Ecto neural progenitor cell (in vitro differentiated cells): ENCODE results near the gene CEACAM16.

Experiments used
- DNase-seq: peaks from one replicate; pipeline ENCODE4 v3.0.0-alpha.2; 2018; ENCODE audit warnings: low spot score

The CEACAM16 gene

DNA sequence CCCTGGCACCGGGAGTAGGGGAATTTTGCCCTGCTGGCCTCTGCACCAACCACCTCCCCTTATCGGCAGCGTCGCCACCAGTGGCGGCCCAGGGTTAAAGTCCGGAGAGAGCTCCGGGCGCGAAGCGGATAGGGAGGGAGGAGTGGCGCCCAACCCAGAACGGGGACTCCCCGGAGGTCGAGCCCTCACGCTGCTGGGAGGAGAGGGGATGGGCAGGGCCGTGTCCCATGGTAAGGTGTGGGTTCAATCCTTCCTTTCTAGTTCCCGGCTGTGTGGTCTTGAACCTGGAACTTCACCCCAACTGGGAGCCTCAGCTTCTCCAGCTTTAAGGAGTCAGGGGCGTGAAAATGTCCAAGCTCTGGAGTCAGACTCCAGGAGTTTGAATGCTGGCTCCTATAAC lies 26.3 kb downstream of the CEACAM16 start:
- no peak for DNase-seq

GRCh38 chr19:44725684-44726083 lies 26.7 kb downstream of the CEACAM16 start:
- DNase-seq = no peak

DNA sequence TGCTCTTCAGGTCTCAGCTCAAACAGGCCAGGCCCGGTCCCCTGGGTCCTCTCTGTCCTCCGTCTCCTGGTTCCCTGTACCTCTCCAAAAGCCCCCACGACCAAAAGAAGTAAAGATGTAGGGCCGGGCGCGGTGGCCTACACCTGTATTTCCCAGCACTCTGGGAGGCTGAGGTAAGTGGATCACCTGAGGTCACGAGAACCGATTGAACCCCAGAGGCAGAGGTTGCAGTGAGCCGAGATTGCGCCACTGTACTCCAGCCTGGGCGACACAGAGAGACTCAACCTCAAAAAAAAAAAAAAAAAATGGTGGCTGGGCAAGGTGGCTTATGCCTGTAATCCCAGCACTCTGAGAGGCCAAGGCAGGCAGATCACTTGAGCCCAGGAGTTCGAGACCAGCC lies 27.5 kb downstream of the CEACAM16 start:
- no peak for DNase-seq

- no peak for DNase-seq
Measured at GRCh38 chr19:44728178-44728577, 29.2 kb downstream of the CEACAM16 start.

DNA sequence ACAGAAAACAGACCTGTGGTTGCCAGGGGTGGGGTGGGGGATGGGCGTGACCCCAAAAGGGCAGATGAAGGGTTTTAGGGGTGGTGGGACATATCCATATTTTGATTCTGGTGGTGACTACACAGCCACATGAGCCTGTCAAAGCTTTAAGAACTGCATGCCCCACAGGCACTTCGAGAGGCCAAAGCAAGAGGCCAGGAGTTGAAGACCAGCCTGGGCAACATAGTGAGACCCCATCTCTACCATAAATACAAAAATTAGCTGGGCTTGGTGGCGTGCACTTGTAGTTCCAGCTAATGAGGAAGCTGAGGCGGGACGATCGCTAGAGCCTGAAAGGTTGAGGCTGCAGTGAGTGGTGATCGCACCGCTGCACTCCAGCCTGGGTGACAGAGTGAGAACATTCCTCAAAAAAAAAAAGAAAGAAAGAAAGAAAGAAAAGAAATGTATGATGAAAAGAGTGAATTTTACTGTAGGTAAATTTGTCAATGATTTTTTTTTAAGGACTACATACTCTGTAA lies 30.6 kb downstream of the CEACAM16 start:
- DNase-seq = no peak

DNA sequence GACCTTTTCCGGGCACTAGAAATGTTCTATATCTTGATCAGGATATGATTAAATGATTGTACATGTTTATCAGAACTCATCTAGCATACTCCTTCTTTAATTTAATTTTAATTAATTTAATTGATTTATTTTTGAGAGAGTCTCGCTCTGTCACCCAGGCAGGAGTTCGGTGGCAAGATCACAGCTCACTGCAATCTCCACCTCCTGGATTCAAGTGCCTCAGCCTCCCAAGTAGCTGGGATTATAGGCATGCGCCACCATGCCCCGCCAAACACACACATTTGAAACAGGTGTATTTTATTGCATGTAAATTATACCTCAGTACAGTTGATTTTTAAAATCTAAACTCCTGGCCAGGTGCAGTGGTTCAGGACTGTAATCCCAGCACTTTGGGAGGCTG lies 32.1 kb downstream of the CEACAM16 start:
- DNase-seq = no peak

- no peak for DNase-seq
Measured at GRCh38 chr19:44731622-44732021, 32.7 kb downstream of the CEACAM16 start.

GRCh38 chr19:44732235-44733014 lies 33.5 kb downstream of the CEACAM16 start:
- DNase-seq = no peak

DNA sequence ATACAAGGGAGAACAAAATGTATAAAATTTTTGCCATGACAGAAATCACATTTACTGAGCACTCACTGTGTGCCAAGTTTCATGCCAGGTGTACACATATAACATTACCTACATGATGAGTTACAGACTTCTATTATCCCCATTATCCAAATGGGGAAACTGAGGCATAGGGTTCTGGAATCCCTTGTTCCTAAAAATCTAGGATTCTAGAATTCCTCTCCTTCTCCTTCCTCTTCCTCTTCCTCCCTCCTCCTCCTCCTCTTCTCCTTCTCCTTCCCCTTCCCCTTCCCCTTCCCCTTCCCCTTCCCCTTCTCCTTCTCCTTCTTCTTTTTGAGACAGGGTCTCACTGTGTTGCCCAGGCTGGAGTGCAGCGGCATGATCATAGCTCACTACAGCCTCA lies 35.4 kb downstream of the CEACAM16 start:
- no peak for DNase-seq

GRCh38 chr19:44735011-44735410 lies 36.1 kb downstream of the CEACAM16 start:
- DNase-seq = no peak

DNA sequence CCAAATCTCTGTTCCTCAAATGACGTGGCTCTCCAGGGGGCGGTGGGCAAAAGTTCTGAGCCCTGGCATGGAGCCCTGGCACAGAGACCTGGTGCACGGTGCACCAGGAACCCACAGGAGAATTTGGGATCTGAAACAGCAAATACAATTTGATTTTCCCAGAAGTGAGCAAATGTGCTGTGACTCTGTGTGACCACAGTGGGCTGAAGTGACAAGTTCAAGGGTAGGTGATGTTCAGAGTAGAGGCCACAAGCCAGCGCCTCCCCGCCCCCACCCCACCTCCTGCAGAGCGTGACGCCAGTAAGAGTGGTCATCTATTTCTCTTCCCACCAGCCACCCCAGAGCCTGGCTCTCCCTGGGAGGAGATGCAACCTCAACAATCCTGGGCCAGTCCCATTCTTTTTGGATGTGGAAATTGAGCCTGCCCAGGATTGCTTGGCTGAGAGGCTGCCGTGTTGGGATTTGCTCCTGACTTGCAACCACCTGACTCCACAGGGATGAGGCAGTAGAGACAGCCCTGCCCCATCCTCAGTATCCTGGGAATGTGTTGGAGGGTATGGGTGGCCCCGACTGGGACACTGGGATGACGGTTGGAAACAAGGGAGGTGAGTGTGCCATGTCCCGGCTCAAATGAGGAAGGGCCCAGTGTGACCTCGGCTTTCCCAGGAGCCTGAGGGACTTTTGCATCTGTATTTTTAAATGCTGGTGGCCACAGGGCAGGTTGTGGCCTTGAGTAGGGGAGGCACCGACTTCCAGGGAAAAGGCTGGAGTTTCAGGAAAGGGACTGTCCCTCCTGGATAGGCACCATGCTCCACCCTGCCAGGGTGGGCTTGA lies 38.5 kb downstream of the CEACAM16 start:
- no peak for DNase-seq

DNA sequence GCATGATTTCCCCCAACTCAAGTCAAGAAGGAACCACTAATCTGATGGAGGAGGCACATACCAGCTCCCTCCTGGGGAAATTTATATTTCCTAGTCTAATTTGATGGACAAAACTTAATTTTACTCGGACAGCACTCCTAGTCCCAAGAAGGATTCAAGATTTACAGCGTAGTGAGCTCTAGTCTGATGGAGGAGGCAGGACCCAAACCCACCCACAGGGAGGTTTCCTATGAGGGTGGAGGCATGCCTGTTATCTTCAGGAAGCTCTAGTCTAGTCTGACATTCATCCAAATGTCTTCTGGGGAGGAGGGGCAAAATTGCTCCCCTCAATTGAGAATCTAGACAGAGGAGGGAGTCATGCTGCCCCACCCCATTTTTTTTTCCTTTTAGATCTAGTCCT lies 39.2 kb downstream of the CEACAM16 start:
- DNase-seq = no peak

GRCh38 chr19:44738603-44739558 lies 39.9 kb downstream of the CEACAM16 start:
- DNase-seq = no peak

DNA sequence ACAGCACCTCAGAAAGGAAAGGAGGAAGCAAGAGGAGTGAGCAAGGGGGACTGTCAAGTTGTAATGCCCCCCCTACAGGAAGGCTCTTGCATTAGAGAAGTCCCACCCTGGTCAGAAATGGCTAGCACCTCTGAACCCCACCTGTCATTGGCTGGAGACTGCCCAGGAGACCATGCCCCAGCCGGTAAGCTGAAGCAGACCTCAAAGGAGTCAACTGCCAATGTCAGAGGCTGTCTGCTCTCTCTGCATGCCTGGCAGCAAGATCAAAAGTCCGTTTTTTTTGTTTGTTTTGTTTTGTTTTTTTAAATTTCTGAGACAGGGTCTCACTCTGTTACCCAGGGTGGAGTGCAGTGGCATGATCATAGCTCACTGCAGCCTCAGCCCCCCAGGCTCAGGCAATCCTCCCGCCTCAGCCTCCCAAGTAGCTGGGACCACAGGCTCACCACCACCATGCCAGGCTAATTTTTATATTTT lies 41.4 kb downstream of the CEACAM16 start:
- no peak for DNase-seq

DNA sequence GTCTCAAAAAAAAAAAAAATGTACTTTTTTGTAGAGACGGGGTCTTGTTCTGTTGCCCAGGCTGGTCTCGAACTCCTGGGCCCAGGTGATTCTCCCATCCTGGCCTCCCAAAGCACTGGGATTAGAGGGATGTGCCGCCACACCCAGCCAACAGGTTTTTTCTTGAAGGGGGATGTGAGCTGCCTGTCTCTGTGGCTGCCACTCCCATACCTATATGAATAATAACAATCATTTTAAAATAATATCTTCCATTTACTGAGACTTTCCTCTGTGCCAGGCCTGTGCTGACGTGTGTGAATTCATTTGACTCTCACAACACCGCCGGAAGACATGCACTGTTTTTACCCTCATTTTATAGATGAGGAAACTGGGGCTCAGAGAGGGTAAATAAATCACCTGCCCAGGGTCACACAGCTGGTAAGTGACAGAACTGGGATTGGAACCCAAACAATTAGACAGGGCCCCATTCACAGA lies 42.3 kb downstream of the CEACAM16 start:
- DNase-seq = no peak

DNA sequence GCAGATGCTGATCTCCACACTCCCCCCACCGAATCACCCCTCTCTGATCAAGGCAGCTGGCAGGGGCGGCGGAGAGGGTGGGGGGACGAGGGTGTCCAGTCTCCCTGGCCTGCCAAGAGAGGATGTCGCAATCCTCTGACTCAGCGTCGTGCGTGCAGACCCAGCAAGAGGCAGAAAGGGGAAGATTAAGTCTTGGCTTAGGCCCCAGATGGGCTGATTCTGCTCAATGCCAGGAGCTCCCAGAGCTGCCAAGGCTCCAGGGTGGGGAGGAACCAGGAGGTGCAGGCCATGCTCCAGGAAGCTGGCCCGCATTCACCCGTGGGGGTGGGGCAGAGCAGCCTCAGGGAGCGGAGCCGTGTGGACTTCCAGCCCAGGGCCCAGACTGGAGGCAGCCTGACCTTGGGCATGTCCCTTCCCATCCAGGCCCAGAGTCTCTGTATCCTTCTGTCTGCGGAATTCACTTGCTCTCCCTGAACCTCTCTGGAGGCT lies 42.9 kb downstream of the CEACAM16 start:
- DNase-seq = no peak

- no peak for DNase-seq
Measured at GRCh38 chr19:44742330-44743061, 43.5 kb downstream of the CEACAM16 start.

GRCh38 chr19:44744871-44745332 lies 46.0 kb downstream of the CEACAM16 start:
- DNase-seq = no peak

GRCh38 chr19:44745341-44745831 lies 46.4 kb downstream of the CEACAM16 start:
- DNase-seq = no peak

GRCh38 chr19:44745887-44746600 lies 47.1 kb downstream of the CEACAM16 start:
- DNase-seq = no peak
